Right lobe of liver (tissue), 4 donors: ENCODE results near the gene SLC4A9.

Experiments
- CTCF ChIP-seq, 4 donors: fragments of 200-600 bp in 3 of 4; fragments of 450-650 bp in 1 of 4; IDR thresholded peaks; one replicate each; pipeline versions ENCODE4 v1.5.1 to v1.8.0; 2016 to 2022; ENCODE audit warnings: antibody characterized with exemption in 4 of 4, mild to moderate bottlenecking in 2 of 4
- POLR2A ChIP-seq: fragments of 450-650 bp; IDR thresholded peaks from one replicate; pipeline ENCODE4 v1.6.1; 2017; ENCODE audit warnings: antibody characterized with exemption, mild to moderate bottlenecking
- donor health status: DM: no; HTN: no; CAD: no.
- donor health status: DM: no; HTN: no; CAD: no.
- donor health status: DM: no; HTN: yes; CAD: no.

GRCh38 chr5:140360101-140360500, at the start of gene SLC4A9:
- TF ChIP-seq POLR2A (no peak), CTCF (IDR thresholded peaks at IDR 0.05) (no peak)
